ENCODE measurements around the gene TRUB2.
"Not testable (repeated sequence)": the region's sequence is repeated elsewhere in the genome, so short reads cannot be mapped to it uniquely, and the experiment has no call there.

The TRUB2 gene

DNA sequence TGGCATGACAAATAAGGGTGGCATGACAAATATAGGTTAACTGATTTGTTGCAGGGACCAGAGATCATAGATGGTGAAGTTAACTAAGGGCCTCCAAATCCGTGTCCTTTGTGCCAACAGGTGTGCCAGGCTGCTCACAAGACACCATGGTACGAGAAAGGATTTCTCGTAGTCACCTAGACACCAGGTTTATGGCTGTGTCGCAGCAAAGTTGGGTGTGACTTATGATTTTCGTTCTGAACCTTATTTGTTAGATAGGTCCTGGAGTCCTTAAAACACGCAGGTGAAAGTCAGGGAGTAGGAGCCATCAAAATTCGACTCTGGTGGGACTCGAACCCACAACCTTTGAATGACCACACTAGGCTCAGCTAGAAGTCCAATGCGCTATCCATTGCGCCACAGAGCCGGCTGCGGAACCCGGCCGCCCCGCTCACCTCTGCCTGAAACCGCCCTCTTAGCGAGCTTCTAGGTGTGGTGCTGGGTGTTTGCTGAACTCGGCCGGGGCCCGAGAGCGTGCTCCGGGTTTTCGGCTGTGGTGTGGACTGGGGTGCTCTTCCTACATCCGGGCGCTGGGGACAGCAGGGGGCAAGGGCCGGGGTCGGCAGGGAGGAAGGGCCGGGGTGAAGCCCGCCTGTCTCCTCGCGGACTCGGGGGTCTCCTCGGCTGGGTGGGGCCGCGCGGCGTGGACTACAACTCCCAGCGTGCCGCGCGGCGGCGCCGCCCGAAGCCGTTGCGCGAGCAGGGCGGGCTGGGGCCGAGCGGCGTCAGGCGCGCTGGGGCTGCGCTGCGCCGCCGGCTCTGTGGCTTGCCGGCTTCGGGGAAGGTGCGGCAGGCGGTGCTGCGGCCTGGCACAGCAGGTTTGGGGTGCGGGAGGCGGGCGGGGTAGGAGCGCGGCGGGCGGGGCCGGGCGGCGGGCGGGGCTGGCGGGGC, 17.8 kb upstream of the TRUB2 start, which contains the start of gene SLC27A4:
SLC27A4 (plus strand) TSS at position 767 of the 930 bp plus-strand sequence. CDS start 2,606 bp downstream, outside the sequence.
- no peaks in the 10 kb centered on the region for H3K4me1 ChIP-seq (ENCODE audit: control insufficient read depth, insufficient read depth, low read length)
- H3K27ac ChIP-seq (ENCODE audit: low read depth, low read length), result no peak within 1 kb of the TSS
- peak within 1 kb of the TSS; percentile 61 for H3K9ac ChIP-seq (ENCODE audit: low read length)
- no peaks in the 10 kb centered on the region for H3K27me3 ChIP-seq (ENCODE audit: control insufficient read depth, insufficient read depth, low read length)
- H3K36me3 ChIP-seq (ENCODE audit: control insufficient read depth, insufficient read depth, low read length), result peaks cover 22% of the 10 kb centered on the region
- H3K4me3 ChIP-seq (ENCODE audit: low read depth, low read length), result peak within 1 kb of the TSS; percentile 96
- no peaks in the 10 kb centered on the region for H3K9me3 ChIP-seq (ENCODE audit: control insufficient read depth, insufficient read depth, low read depth, low read length)

DNA sequence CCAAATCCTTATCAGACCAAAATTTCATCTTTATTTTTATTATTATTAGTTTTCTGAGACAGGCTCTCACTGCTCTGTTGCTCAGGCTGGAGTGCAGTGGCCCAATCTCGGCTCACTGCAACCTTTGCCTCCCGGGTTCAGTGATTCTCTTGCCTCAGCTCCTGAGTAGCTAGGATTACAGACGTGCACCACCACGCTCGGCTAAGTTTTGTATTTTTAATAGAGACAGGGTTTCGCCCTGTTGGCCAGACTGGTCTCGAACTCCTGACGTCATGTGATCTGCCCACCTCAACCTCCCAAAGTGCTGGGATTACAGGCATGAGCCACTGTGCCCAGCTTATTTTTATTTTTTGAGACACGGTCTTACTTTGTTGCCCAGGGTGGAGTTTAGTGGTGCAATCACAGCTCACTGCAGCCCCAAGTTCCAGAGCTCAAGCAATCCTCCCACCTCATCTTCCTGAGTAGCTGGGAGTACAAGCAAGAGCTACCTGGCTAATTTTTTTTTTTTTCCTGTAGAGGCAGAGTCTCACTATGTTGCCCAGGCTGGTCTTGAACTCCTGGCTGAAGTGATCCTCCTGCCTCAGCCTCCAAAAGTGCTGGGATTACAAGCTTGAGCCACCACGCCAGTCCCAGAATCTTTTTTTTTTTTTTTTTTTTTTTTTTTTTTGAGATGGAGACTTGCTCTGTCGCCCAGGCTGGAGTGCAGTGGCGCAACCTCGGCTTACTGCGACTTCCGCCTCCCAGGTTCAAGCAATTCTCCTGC, 16.8 kb upstream of the TRUB2 start:
- not testable (repeated sequence) for H3K4me3 ChIP-seq (ENCODE audit: low read depth, low read length); H3K27me3 ChIP-seq (ENCODE audit: control insufficient read depth, insufficient read depth, low read length); H3K9me3 ChIP-seq (ENCODE audit: control insufficient read depth, insufficient read depth, low read depth, low read length); H3K9ac ChIP-seq (ENCODE audit: low read length); H3K4me1 ChIP-seq (ENCODE audit: control insufficient read depth, insufficient read depth, low read length); H3K27ac ChIP-seq (ENCODE audit: low read depth, low read length)
- peaks cover 14% of the 10 kb centered on the region for H3K36me3 ChIP-seq (ENCODE audit: control insufficient read depth, insufficient read depth, low read length)

DNA sequence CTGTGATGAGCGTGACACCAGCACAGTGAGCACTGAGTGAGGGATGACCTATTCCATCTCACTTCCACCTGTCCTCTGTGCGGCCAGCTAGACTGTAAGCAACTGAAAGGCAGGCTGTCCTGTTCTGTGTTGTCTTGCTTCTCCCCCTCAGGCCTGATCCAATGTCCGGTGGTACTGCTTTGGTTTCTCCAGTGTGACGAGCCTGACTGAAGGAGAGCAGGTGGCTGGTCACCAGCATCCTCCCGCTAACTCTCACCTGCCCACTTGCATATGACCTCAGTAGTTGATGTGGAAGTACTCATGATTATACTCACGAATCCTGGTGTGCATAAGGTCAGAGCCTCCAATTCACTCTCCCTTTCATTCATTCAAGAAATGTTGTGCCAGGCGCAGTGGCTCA, 15.7 kb upstream of the TRUB2 start:
- Histone ChIP-seq H3K9ac (ENCODE audit: low read length) (no peak overlapping the region), H3K27ac (ENCODE audit: low read depth, low read length) (no peak overlapping the region), H3K36me3 (ENCODE audit: control insufficient read depth, insufficient read depth, low read length) (peaks cover 13% of the 10 kb centered on the region), H3K4me1 (ENCODE audit: control insufficient read depth, insufficient read depth, low read length) (no peaks in the 10 kb centered on the region), H3K4me3 (ENCODE audit: low read depth, low read length) (no peak overlapping the region), H3K27me3 (ENCODE audit: control insufficient read depth, insufficient read depth, low read length) (no peaks in the 10 kb centered on the region), H3K9me3 (ENCODE audit: control insufficient read depth, insufficient read depth, low read depth, low read length) (no peaks in the 10 kb centered on the region)

- peaks cover 26% of the 10 kb centered on the region for H3K36me3 ChIP-seq (ENCODE audit: control insufficient read depth, insufficient read depth, low read length)
- H3K4me1 ChIP-seq (ENCODE audit: control insufficient read depth, insufficient read depth, low read length), result no peaks in the 10 kb centered on the region
- H3K9me3 ChIP-seq (ENCODE audit: control insufficient read depth, insufficient read depth, low read depth, low read length), result no peaks in the 10 kb centered on the region
- no peak overlapping the region for H3K27ac ChIP-seq (ENCODE audit: low read depth, low read length)
- H3K4me3 ChIP-seq (ENCODE audit: low read depth, low read length), result no peak overlapping the region
- no peak overlapping the region for H3K9ac ChIP-seq (ENCODE audit: low read length)
- no peaks in the 10 kb centered on the region for H3K27me3 ChIP-seq (ENCODE audit: control insufficient read depth, insufficient read depth, low read length)
Observed at GRCh38 chr9:128335914-128336313, 13.7 kb upstream of the TRUB2 start.

GRCh38 chr9:128335161-128335560, 12.9 kb upstream of the TRUB2 start:
- no peak overlapping the region for H3K4me3 ChIP-seq (ENCODE audit: low read depth, low read length)
- H3K9ac ChIP-seq (ENCODE audit: low read length), result no peak overlapping the region
- H3K36me3 ChIP-seq (ENCODE audit: control insufficient read depth, insufficient read depth, low read length), result peaks cover 26% of the 10 kb centered on the region
- H3K9me3 ChIP-seq (ENCODE audit: control insufficient read depth, insufficient read depth, low read depth, low read length), result no peaks in the 10 kb centered on the region
- H3K27me3 ChIP-seq (ENCODE audit: control insufficient read depth, insufficient read depth, low read length), result no peaks in the 10 kb centered on the region
- no peak overlapping the region for H3K27ac ChIP-seq (ENCODE audit: low read depth, low read length)
- no peaks in the 10 kb centered on the region for H3K4me1 ChIP-seq (ENCODE audit: control insufficient read depth, insufficient read depth, low read length)

GRCh38 chr9:128333451-128333869, 11.2 kb upstream of the TRUB2 start:
- Histone ChIP-seq H3K36me3 (ENCODE audit: control insufficient read depth, insufficient read depth, low read length) (peaks cover 32% of the 10 kb centered on the region), H3K4me1 (ENCODE audit: control insufficient read depth, insufficient read depth, low read length) (no peaks in the 10 kb centered on the region), H3K9me3 (ENCODE audit: control insufficient read depth, insufficient read depth, low read depth, low read length) (no peaks in the 10 kb centered on the region), H3K9ac (ENCODE audit: low read length) (no peak overlapping the region), H3K27ac (ENCODE audit: low read depth, low read length) (no peak overlapping the region), H3K4me3 (ENCODE audit: low read depth, low read length) (no peak overlapping the region), H3K27me3 (ENCODE audit: control insufficient read depth, insufficient read depth, low read length) (no peaks in the 10 kb centered on the region)

DNA sequence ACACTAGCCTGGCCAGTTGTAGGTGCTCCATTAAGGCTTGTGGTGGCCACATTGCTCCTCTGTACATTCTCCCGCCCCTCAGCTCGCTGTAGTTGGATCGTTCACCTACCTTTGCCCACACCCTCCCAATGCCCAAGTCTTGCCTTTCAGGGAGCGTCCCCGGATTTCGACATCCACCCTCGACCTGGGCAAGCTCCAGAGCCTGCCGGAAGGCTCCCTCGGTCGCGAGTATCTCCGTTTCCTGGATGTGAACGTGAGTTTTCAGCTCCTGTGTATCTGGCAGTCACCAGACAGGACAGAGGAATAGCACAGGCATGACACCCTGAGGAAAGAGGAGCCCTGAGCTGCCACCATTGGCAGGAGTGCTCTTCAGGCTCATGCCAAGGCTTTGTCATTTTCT, 3.4 kb upstream of the TRUB2 start:
- peaks cover 30% of the 10 kb centered on the region for H3K36me3 ChIP-seq (ENCODE audit: control insufficient read depth, insufficient read depth, low read length)
- no peak overlapping the region for H3K27ac ChIP-seq (ENCODE audit: low read depth, low read length)
- H3K4me1 ChIP-seq (ENCODE audit: control insufficient read depth, insufficient read depth, low read length), result no peaks in the 10 kb centered on the region
- H3K9me3 ChIP-seq (ENCODE audit: control insufficient read depth, insufficient read depth, low read depth, low read length), result no peaks in the 10 kb centered on the region
- no peak overlapping the region for H3K4me3 ChIP-seq (ENCODE audit: low read depth, low read length)
- H3K9ac ChIP-seq (ENCODE audit: low read length), result no peak overlapping the region
- no peaks in the 10 kb centered on the region for H3K27me3 ChIP-seq (ENCODE audit: control insufficient read depth, insufficient read depth, low read length)

- Histone ChIP-seq H3K9ac (ENCODE audit: low read length) (no peak overlapping the region), H3K9me3 (ENCODE audit: control insufficient read depth, insufficient read depth, low read depth, low read length) (no peaks in the 10 kb centered on the region), H3K27ac (ENCODE audit: low read depth, low read length) (no peak overlapping the region), H3K36me3 (ENCODE audit: control insufficient read depth, insufficient read depth, low read length) (peaks cover 30% of the 10 kb centered on the region), H3K4me3 (ENCODE audit: low read depth, low read length) (no peak overlapping the region), H3K4me1 (ENCODE audit: control insufficient read depth, insufficient read depth, low read length) (no peaks in the 10 kb centered on the region), H3K27me3 (ENCODE audit: control insufficient read depth, insufficient read depth, low read length) (no peaks in the 10 kb centered on the region)
Observed at GRCh38 chr9:128324401-128324800, 2.2 kb upstream of the TRUB2 start.

DNA sequence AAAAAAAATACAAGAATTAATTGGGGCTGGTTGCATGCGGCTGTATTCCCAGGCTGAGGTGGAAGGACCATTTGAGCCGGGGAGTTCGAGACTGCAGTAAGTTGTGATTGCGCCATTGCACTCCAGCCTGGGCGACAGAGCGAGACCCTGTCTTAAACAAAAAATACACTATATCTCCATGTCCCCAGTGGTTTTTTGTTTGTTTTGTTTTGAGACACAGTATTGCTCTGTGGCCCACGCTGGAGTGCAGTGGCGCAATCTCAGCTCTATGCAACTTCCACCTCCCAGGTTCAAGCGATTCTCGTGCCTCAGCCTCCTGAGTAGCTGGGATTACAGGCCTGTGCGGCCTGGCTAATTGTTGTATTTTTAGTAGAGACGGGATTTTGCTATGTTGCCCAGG, 1.5 kb upstream of the TRUB2 start:
- Histone ChIP-seq H3K9me3 (ENCODE audit: control insufficient read depth, insufficient read depth, low read depth, low read length) (no peaks in the 10 kb centered on the region), H3K27ac (ENCODE audit: low read depth, low read length) (no peak overlapping the region), H3K9ac (ENCODE audit: low read length) (peak overlapping the region; percentile 96), H3K4me3 (ENCODE audit: low read depth, low read length) (peak overlapping the region; percentile 77), H3K27me3 (ENCODE audit: control insufficient read depth, insufficient read depth, low read length) (no peaks in the 10 kb centered on the region), H3K36me3 (ENCODE audit: control insufficient read depth, insufficient read depth, low read length) (peaks cover 28% of the 10 kb centered on the region), H3K4me1 (ENCODE audit: control insufficient read depth, insufficient read depth, low read length) (no peaks in the 10 kb centered on the region)

DNA sequence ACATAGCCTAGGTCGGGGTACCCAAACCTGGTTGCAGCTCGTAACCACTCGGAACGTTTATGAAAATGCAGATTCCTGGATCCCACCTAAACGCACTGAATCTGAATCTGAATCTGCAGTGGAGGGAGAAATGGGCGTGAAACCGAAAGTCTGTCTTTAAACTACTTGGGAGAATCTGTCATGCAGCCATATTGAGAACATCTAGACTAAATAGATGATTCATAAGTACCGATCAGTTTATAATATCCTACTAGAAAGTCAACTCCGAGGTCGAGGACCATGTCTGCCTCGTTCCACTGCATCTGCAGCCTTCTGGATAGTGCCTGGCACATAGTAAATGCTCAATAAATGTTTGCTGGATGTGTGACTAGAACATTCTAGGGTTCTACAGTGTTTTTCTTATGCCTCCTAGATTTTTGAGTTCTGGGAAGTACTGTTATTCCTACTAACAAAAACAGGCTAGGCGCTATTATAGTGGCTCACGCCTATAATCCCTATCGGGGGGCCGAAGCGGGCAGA, 1.0 kb upstream of the TRUB2 start:
- H3K36me3 ChIP-seq (ENCODE audit: control insufficient read depth, insufficient read depth, low read length), result peaks cover 24% of the 10 kb centered on the region
- H3K4me1 ChIP-seq (ENCODE audit: control insufficient read depth, insufficient read depth, low read length), result no peaks in the 10 kb centered on the region
- no peaks in the 10 kb centered on the region for H3K27me3 ChIP-seq (ENCODE audit: control insufficient read depth, insufficient read depth, low read length)
- peak overlapping the region; percentile 96 for H3K9ac ChIP-seq (ENCODE audit: low read length)
- no peaks in the 10 kb centered on the region for H3K9me3 ChIP-seq (ENCODE audit: control insufficient read depth, insufficient read depth, low read depth, low read length)
- peak overlapping the region; percentile 77 for H3K4me3 ChIP-seq (ENCODE audit: low read depth, low read length)
- H3K27ac ChIP-seq (ENCODE audit: low read depth, low read length), result peak overlapping the region; percentile 59; the same call in 1 of the 2 replicates
